Panc1 (cell line): ENCODE results near the gene CRIP1.

ENCODE experiments used
- POLR2AphosphoS5 ChIP-seq: IDR thresholded peaks from 2 replicates; pipeline ENCODE4 v1.6.1; 2012; ENCODE audit warnings: mild to moderate bottlenecking, low read depth, low read length, moderate library complexity
- TF ChIP-seq, protein P1 (sequence below): fragments of 450-650 bp; IDR thresholded peaks from 2 replicates; pipeline ENCODE4 v1.5.1; 2017; ENCODE audit warnings: mild to moderate bottlenecking

DNA sequence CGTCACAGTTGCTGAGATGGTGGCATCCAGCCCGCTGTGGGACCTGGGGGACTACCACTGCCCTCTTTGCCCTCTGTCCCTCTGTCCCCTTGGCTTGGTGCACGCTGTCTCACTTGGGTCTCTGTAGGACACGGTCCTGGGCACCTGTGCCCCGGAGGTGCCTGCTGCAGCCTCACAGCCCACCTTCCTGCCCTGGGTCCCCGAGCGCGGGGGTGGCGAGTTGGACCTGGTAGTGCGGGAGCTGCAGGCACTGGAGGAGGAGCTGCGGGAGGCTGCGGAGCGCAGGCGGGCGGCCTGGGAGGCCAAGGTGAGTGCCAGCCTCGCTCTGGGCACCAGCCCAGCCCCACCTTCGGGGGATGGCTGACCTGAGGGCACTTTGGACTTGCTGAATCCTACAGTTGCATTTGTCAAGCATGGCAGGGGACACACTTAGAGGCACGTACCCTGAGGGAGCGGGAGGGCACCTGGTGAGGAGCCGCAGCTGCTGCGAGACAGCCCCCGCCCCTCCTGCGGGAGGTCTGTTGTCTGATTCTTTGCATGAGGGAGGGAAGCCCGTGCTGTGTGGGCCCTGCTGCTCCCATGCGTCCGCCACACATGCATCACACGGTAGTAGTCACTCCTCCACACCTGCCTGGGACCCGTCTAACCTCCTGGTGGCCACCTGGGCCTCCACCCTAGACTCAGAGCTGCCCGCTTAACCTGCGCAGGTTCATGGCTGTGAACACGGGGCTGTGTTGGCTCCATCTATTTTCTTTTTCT is 11.2 kb downstream of the CRIP1 start:
- TF ChIP-seq POLR2AphosphoS5: no peak
- TF ChIP-seq, protein P1, sequence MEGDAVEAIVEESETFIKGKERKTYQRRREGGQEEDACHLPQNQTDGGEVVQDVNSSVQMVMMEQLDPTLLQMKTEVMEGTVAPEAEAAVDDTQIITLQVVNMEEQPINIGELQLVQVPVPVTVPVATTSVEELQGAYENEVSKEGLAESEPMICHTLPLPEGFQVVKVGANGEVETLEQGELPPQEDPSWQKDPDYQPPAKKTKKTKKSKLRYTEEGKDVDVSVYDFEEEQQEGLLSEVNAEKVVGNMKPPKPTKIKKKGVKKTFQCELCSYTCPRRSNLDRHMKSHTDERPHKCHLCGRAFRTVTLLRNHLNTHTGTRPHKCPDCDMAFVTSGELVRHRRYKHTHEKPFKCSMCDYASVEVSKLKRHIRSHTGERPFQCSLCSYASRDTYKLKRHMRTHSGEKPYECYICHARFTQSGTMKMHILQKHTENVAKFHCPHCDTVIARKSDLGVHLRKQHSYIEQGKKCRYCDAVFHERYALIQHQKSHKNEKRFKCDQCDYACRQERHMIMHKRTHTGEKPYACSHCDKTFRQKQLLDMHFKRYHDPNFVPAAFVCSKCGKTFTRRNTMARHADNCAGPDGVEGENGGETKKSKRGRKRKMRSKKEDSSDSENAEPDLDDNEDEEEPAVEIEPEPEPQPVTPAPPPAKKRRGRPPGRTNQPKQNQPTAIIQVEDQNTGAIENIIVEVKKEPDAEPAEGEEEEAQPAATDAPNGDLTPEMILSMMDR: no peak
